WTC11 (cell line): ENCODE results near the gene NSL1.

Experiments
- CTCF ChIP-seq: fragments of 200-600 bp; IDR thresholded peaks from 2 replicates; pipeline ENCODE4 v1.8.0; 2022; ENCODE audit warnings: antibody characterized with exemption
- IRF2 ChIP-seq: sonication (generic); formaldehyde crosslinking; IDR thresholded peaks from 2 replicates; pipeline ENCODE4 v1.8.0; 2022; ENCODE audit warnings: low read depth, missing genetic modification reagents, borderline replicate concordance
- JUN ChIP-seq: sonication (generic); formaldehyde crosslinking; IDR thresholded peaks from 2 replicates; pipeline ENCODE4 v1.8.0; 2023; ENCODE audit warnings: mild to moderate bottlenecking, missing genetic modification reagents
- NFYB ChIP-seq: sonication (generic); formaldehyde crosslinking; conservative IDR thresholded peaks from 2 replicates; pipeline ENCODE4 v1.8.0; 2022; ENCODE audit warnings: low read depth, missing genetic modification reagents
- NR2C2 ChIP-seq: sonication (generic); formaldehyde crosslinking; IDR thresholded peaks from 2 replicates; pipeline ENCODE4 v1.8.0; 2022; ENCODE audit warnings: mild to moderate bottlenecking, missing genetic modification reagents
- TEAD1 ChIP-seq: sonication (generic); formaldehyde crosslinking; IDR thresholded peaks from 2 replicates; pipeline ENCODE4 v1.8.0; 2022; ENCODE audit warnings: mild to moderate bottlenecking, missing genetic modification reagents
- USF1 ChIP-seq: sonication (generic); formaldehyde crosslinking; IDR thresholded peaks from 2 replicates; pipeline ENCODE4 v1.8.0; 2022; ENCODE audit warnings: mild to moderate bottlenecking, missing genetic modification reagents
- USF2 ChIP-seq: sonication (generic); formaldehyde crosslinking; IDR thresholded peaks from 2 replicates; pipeline ENCODE4 v1.8.1; 2023; ENCODE audit warnings: mild to moderate bottlenecking, missing genetic modification reagents, moderate library complexity
- ZNF121 ChIP-seq: sonication (generic); formaldehyde crosslinking; IDR thresholded peaks from 2 replicates; pipeline ENCODE4 v1.8.0; 2023; ENCODE audit warnings: missing genetic modification reagents
- ZNF138 ChIP-seq: sonication (generic); formaldehyde crosslinking; conservative IDR thresholded peaks from 2 replicates; pipeline ENCODE4 v1.8.1; 2022; ENCODE audit warnings: mild to moderate bottlenecking, moderate library complexity, missing genetic modification reagents

- TF ChIP-seq ZNF121 (CRISPR knock-in tag) (no peak), USF2 (CRISPR knock-in tag) (no peak), CTCF (no peak), USF1 (CRISPR knock-in tag) (no peak), NFYB (CRISPR knock-in tag) (no peak), JUN (CRISPR knock-in tag) (no peak), IRF2 (CRISPR knock-in tag) (no peak), ZNF138 (CRISPR knock-in tag) (no peak), TEAD1 (CRISPR knock-in tag) (no peak), NR2C2 (CRISPR knock-in tag) (no peak)
These were observed 107.0 kb downstream of the NSL1 start for GRCh38 chr1:212684521-212685090.
